Skeletal muscle satellite cell (primary cell): ENCODE results near the gene C2orf76.

ENCODE experiments used
- H3K27me3 ChIP-seq: 2 replicates; pipeline ENCODE4 v1.7.0; 2013; ENCODE audit warnings: low read length; ENCODE audit not compliant: control insufficient read depth, insufficient read depth
- H3K36me3 ChIP-seq: 2 replicates; pipeline ENCODE4 v1.7.0; 2013; ENCODE audit warnings: mild to moderate bottlenecking, control low read depth, low read length; ENCODE audit not compliant: insufficient read depth
- H3K4me1 ChIP-seq: 2 replicates; pipeline ENCODE4 v1.7.0; 2013; ENCODE audit warnings: low read length; ENCODE audit not compliant: control insufficient read depth, insufficient read depth
- H3K4me2 ChIP-seq: 2 replicates; pipeline ENCODE4 v1.7.0; 2013; ENCODE audit warnings: mild to moderate bottlenecking, low read length
- H3K4me3 ChIP-seq: 2 replicates; pipeline ENCODE4 v1.7.0; 2013; ENCODE audit warnings: low read length
- H3K9ac ChIP-seq: 2 replicates; pipeline ENCODE4 v1.7.0; 2013; ENCODE audit warnings: mild to moderate bottlenecking, low read depth, low read length, moderate library complexity
- H3K9me3 ChIP-seq: replicated peaks from 2 replicates; pipeline ENCODE4 v1.7.0; 2013; ENCODE audit warnings: mild to moderate bottlenecking, control low read depth, low read length

The C2orf76 gene

GRCh38 chr2:119393971-119394748 is 27.5 kb upstream of the C2orf76 start:
- H3K9ac ChIP-seq = no peak overlapping the region
- no peak overlapping the region for H3K4me3 ChIP-seq
- H3K9me3 ChIP-seq = no peaks in the 10 kb centered on the region
- H3K4me2 ChIP-seq = no peak overlapping the region
- H3K36me3 ChIP-seq = no peaks in the 10 kb centered on the region
- peaks cover 7% of the 10 kb centered on the region for H3K27me3 ChIP-seq
- H3K4me1 ChIP-seq = peaks cover 8% of the 10 kb centered on the region

- Histone ChIP-seq H3K4me2 (peak overlapping the region; percentile 51), H3K27me3 (no peaks in the 10 kb centered on the region), H3K36me3 (no peaks in the 10 kb centered on the region), H3K4me3 (no peak overlapping the region), H3K9me3 (no peaks in the 10 kb centered on the region), H3K9ac (no peak overlapping the region), H3K4me1 (peaks cover 19% of the 10 kb centered on the region)
Observed at GRCh38 chr2:119389615-119390306, 23.1 kb upstream of the C2orf76 start.

- no peaks in the 10 kb centered on the region for H3K36me3 ChIP-seq
- peaks cover 2% of the 10 kb centered on the region for H3K27me3 ChIP-seq
- peaks cover 19% of the 10 kb centered on the region for H3K4me1 ChIP-seq
- H3K9ac ChIP-seq = no peak overlapping the region
- no peak overlapping the region for H3K4me3 ChIP-seq
- H3K4me2 ChIP-seq = peak overlapping the region; percentile 52
- no peaks in the 10 kb centered on the region for H3K9me3 ChIP-seq
Observed at GRCh38 chr2:119387381-119388129, 20.9 kb upstream of the C2orf76 start.

- no peak overlapping the region for H3K9ac ChIP-seq
- H3K4me1 ChIP-seq = peaks cover 19% of the 10 kb centered on the region
- no peak overlapping the region for H3K4me3 ChIP-seq
- H3K27me3 ChIP-seq = peaks cover 16% of the 10 kb centered on the region
- H3K9me3 ChIP-seq = no peaks in the 10 kb centered on the region
- H3K4me2 ChIP-seq = no peak overlapping the region
- H3K36me3 ChIP-seq = no peaks in the 10 kb centered on the region
Observed at GRCh38 chr2:119385466-119385865, 18.8 kb upstream of the C2orf76 start.

GRCh38 chr2:119384971-119385370 is 18.3 kb upstream of the C2orf76 start:
- H3K36me3 ChIP-seq = no peaks in the 10 kb centered on the region

GRCh38 chr2:119383410-119384140 is 16.9 kb upstream of the C2orf76 start:
- peaks cover 16% of the 10 kb centered on the region for H3K27me3 ChIP-seq
- no peaks in the 10 kb centered on the region for H3K36me3 ChIP-seq

More at GRCh38 chr2:119384971-119385370, 18.3 kb upstream of the C2orf76 start:
- Histone ChIP-seq H3K4me1 (peaks cover 19% of the 10 kb centered on the region), H3K4me2 (no peak overlapping the region), H3K27me3 (peaks cover 16% of the 10 kb centered on the region), H3K9me3 (no peaks in the 10 kb centered on the region), H3K9ac (no peak overlapping the region), H3K4me3 (no peak overlapping the region)

GRCh38 chr2:119378566-119378965 is 11.9 kb upstream of the C2orf76 start:
- Histone ChIP-seq H3K4me3 (no peak overlapping the region), H3K4me1 (peaks cover 4% of the 10 kb centered on the region), H3K27me3 (peaks cover 16% of the 10 kb centered on the region), H3K36me3 (peaks cover 3% of the 10 kb centered on the region), H3K4me2 (no peak overlapping the region), H3K9me3 (no peaks in the 10 kb centered on the region), H3K9ac (no peak overlapping the region)

More at GRCh38 chr2:119383410-119384140, 16.9 kb upstream of the C2orf76 start:
- Histone ChIP-seq H3K4me2 (no peak overlapping the region), H3K4me3 (no peak overlapping the region), H3K4me1 (peaks cover 11% of the 10 kb centered on the region), H3K9me3 (no peaks in the 10 kb centered on the region), H3K9ac (no peak overlapping the region)

- Histone ChIP-seq H3K4me3 (no peak overlapping the region), H3K36me3 (peaks cover 9% of the 10 kb centered on the region), H3K4me2 (no peak overlapping the region), H3K4me1 (peaks cover 4% of the 10 kb centered on the region), H3K9ac (no peak overlapping the region), H3K27me3 (peaks cover 16% of the 10 kb centered on the region), H3K9me3 (no peaks in the 10 kb centered on the region)
Observed at GRCh38 chr2:119377993-119378345, 11.3 kb upstream of the C2orf76 start.

- H3K4me1 ChIP-seq = peaks cover 4% of the 10 kb centered on the region
- H3K4me2 ChIP-seq = no peak overlapping the region
Observed at GRCh38 chr2:119377294-119377992, 10.8 kb upstream of the C2orf76 start.

GRCh38 chr2:119376810-119377209 is 10.2 kb upstream of the C2orf76 start:
- H3K27me3 ChIP-seq = peaks cover 7% of the 10 kb centered on the region
- H3K9me3 ChIP-seq = no peaks in the 10 kb centered on the region
- no peak overlapping the region for H3K9ac ChIP-seq
- no peak overlapping the region for H3K4me3 ChIP-seq
- no peak overlapping the region for H3K4me2 ChIP-seq
- H3K36me3 ChIP-seq = peaks cover 20% of the 10 kb centered on the region
- H3K4me1 ChIP-seq = peaks cover 4% of the 10 kb centered on the region

More at GRCh38 chr2:119377294-119377992, 10.8 kb upstream of the C2orf76 start:
- Histone ChIP-seq H3K4me3 (no peak overlapping the region), H3K27me3 (peaks cover 13% of the 10 kb centered on the region), H3K9ac (no peak overlapping the region), H3K9me3 (no peaks in the 10 kb centered on the region), H3K36me3 (peaks cover 14% of the 10 kb centered on the region)
